ENCODE measurements around the gene PKD2L1.

The PKD2L1 gene

GRCh38 chr10:100349672-100350071, 19.6 kb upstream of the PKD2L1 start:
- CTCF ChIA-PET: interaction anchor here (1.3 to 6.9 kb wide), 6 partner anchors 10 to 169 kb away, joined by 3 to 55 read pairs (median 6); no protein-coding TSS in a partner anchor
- TF ChIP-seq CTCF (IDR thresholded peaks at IDR 0.05; ENCODE audit: control extremely low read depth, extremely low read depth, low read depth, missing control alignments): no peak
- no peak for DNase-seq (ENCODE audit: extremely low spot score)
- POLR2A ChIA-PET: no interaction called here

GRCh38 chr10:100349087-100349486, 19.1 kb upstream of the PKD2L1 start:
- no peak for TF ChIP-seq CTCF (IDR thresholded peaks at IDR 0.05; ENCODE audit: control extremely low read depth, extremely low read depth, low read depth, missing control alignments)
- no peak for DNase-seq (ENCODE audit: extremely low spot score)
- ChIA-PET CTCF (interaction anchor here (1.2 to 6.9 kb wide), 7 partner anchors 10 to 84 kb away, joined by 4 to 55 read pairs (median 6); partner anchors contain the start of gene PKD2L1), POLR2A (interaction anchor here (0.9 kb wide), 1 partner anchor 22 kb away, joined by 5 read pairs; no protein-coding TSS in a partner anchor)

GRCh38 chr10:100348389-100348927, 18.4 kb upstream of the PKD2L1 start:
- TF ChIP-seq CTCF (IDR thresholded peaks at IDR 0.05; ENCODE audit: control extremely low read depth, extremely low read depth, low read depth, missing control alignments): no peak
- no peak for DNase-seq (ENCODE audit: extremely low spot score)
- ChIA-PET POLR2A (interaction anchor here (0.9 kb wide), 1 partner anchor 23 kb away, joined by 5 read pairs; no protein-coding TSS in a partner anchor), CTCF (interaction anchor here (1.2 to 6.9 kb wide), 7 partner anchors 11 to 84 kb away, joined by 4 to 55 read pairs (median 6); partner anchors contain the start of gene PKD2L1)

GRCh38 chr10:100347568-100348195, 17.7 kb upstream of the PKD2L1 start:
- ChIA-PET POLR2A (interaction anchor here (2.3 kb wide), 1 partner anchor 21 kb away, joined by 7 read pairs; no protein-coding TSS in a partner anchor), CTCF (interaction anchor here (1.5 to 12.6 kb wide), 4 partner anchors 10 to 85 kb away, joined by 3 to 147 read pairs (median 30); partner anchors contain the start of gene PKD2L1)
- no peak for DNase-seq (ENCODE audit: extremely low spot score)
- TF ChIP-seq CTCF (IDR thresholded peaks at IDR 0.05; ENCODE audit: control extremely low read depth, extremely low read depth, low read depth, missing control alignments): no peak

- ChIA-PET POLR2A (interaction anchor here (2.3 kb wide), 1 partner anchor 20 kb away, joined by 7 read pairs; no protein-coding TSS in a partner anchor), CTCF (interaction anchor here (0.9 to 12.6 kb wide), 6 partner anchors 9 to 86 kb away, joined by 3 to 147 read pairs (median 8); partner anchors contain the start of gene PKD2L1)
- no peak for TF ChIP-seq CTCF (IDR thresholded peaks at IDR 0.05; ENCODE audit: control extremely low read depth, extremely low read depth, low read depth, missing control alignments)
- peak; percentile 95 for DNase-seq (ENCODE audit: extremely low spot score)
Observed at GRCh38 chr10:100346765-100347567, 16.9 kb upstream of the PKD2L1 start, which contains the start of gene SCD. TSS of gene SCD (plus strand) at chr10:100347233. CDS start at chr10:100347505, 272 bp downstream.

GRCh38 chr10:100346351-100346764, 16.3 kb upstream of the PKD2L1 start:
- no peak for TF ChIP-seq CTCF (IDR thresholded peaks at IDR 0.05; ENCODE audit: control extremely low read depth, extremely low read depth, low read depth, missing control alignments)
- POLR2A ChIA-PET: interaction anchor here (2.3 kb wide), 1 partner anchor 19 kb away, joined by 7 read pairs; no protein-coding TSS in a partner anchor
- peak; percentile 84 for DNase-seq (ENCODE audit: extremely low spot score)
- CTCF ChIA-PET: interaction anchor here (0.8 to 12.6 kb wide), 8 partner anchors 9 to 173 kb away, joined by 3 to 147 read pairs (median 5); partner anchors contain the start of gene SEC31B
